Small intestine (tissue), 16 donors: Measurements from ENCODE around the gene PSG7. TPM values are rescaled to one million over a fixed set of nuclear protein-coding genes. Genes with fewer than 3 reads are reported as not detected.
"Not testable (repeated sequence)": the region's sequence is repeated elsewhere in the genome, so short reads cannot be mapped to it uniquely, and the experiment has no call there.

ENCODE experiments used
- DNase-seq, 2 donors: peaks; one replicate each; pipeline versions ENCODE4 v3.0.0 to v3.0.0-alpha.2; 2013
- FAIRE-seq: peaks from 2 replicates; lab custom pipeline; 2012; peaks lifted over from hg19 to GRCh38; lab: Jason Lieb, UNC
- H3K27ac ChIP-seq, 3 donors: one replicate each; pipeline ENCODE4 v1.5.1; 2013; ENCODE audit warnings: low read length in 2 of 3, mild to moderate bottlenecking in 2 of 3, control low read depth in 1 of 3, inconsistent platforms in 1 of 3, low read depth in 1 of 3, moderate library complexity in 1 of 3
- H3K27me3 ChIP-seq, 3 donors: one replicate each; pipeline ENCODE4 v1.6.1; 2013; ENCODE audit warnings: low read length in 3 of 3, inconsistent platforms in 1 of 3; ENCODE audit not compliant: control insufficient read depth in 3 of 3, insufficient read depth in 3 of 3
- H3K36me3 ChIP-seq, 3 donors: one replicate each; pipeline ENCODE4 v1.6.1; 2013; ENCODE audit warnings: low read length in 3 of 3, inconsistent platforms in 1 of 3, low read depth in 1 of 3, mild to moderate bottlenecking in 1 of 3, moderate library complexity in 1 of 3; ENCODE audit not compliant: control insufficient read depth in 3 of 3, insufficient read depth in 2 of 3
- H3K4me1 ChIP-seq, 3 donors: one replicate each; pipeline ENCODE4 v1.6.1; 2013; ENCODE audit warnings: low read length in 2 of 3, inconsistent platforms in 1 of 3, low read depth in 1 of 3, mild to moderate bottlenecking in 1 of 3, moderate library complexity in 1 of 3; ENCODE audit not compliant: control insufficient read depth in 3 of 3, insufficient read depth in 2 of 3
- H3K4me3 ChIP-seq, 3 donors: one replicate each; pipeline ENCODE4 v1.5.1; 2013; ENCODE audit warnings: low read length in 3 of 3, control low read depth in 1 of 3, inconsistent platforms in 1 of 3, low read depth in 1 of 3, mild to moderate bottlenecking in 1 of 3, moderate library complexity in 1 of 3
- H3K9me3 ChIP-seq, 2 donors: one replicate each; pipeline ENCODE4 v1.6.1; 2013; ENCODE audit warnings: low read depth in 1 of 2, low read length in 1 of 2; ENCODE audit not compliant: control insufficient read depth in 2 of 2, insufficient read depth in 1 of 2
- WGBS, 3 donors: extraction: QIAGEN DNeasy Blood & Tissue Kit; methylation state at CpG; one replicate each; pipeline ENCODE4 v1.1.7; 2013; 5-methylcytosine and 5-hydroxymethylcytosine counted together
- long read RNA-seq, 10 donors: transcript quantifications; one replicate each; lab custom pipeline, GENCODE V29; 2026
- polyA plus RNA-seq, 4 donors: library from polyadenylated mRNA; stranded (reverse) in 3 of 4; unstranded in 1 of 4; fragments of 200-250 nt in 3 of 4; fragments of 120-200 nt in 1 of 4; gene quantifications; one replicate each; pipeline versions ENCODE4 v1.2.1 to v1.2.3, GENCODE V29; 2013
- donor health status: healthy with polysubstance abuse.
- donor health status: control.
- donor health status: control.
- donor health status: Bipolar disorder and iron deficiency.
- donor health status: healthy.

Gene PSG7
- polyA plus RNA-seq: not detected
- long read RNA-seq, donor 1: 0 reads
- long read RNA-seq, donor 2: 0 reads
- long read RNA-seq, donor 3: 0 reads
- long read RNA-seq, donor 4: 0 reads
- long read RNA-seq, donor 5: 0 reads
- long read RNA-seq, donor 6: 0 reads
- long read RNA-seq, donor 7: 0 reads
- long read RNA-seq, donor 8: 0 reads
- long read RNA-seq, donor 9: 0 reads
- long read RNA-seq, donor 10: 0 reads

DNA sequence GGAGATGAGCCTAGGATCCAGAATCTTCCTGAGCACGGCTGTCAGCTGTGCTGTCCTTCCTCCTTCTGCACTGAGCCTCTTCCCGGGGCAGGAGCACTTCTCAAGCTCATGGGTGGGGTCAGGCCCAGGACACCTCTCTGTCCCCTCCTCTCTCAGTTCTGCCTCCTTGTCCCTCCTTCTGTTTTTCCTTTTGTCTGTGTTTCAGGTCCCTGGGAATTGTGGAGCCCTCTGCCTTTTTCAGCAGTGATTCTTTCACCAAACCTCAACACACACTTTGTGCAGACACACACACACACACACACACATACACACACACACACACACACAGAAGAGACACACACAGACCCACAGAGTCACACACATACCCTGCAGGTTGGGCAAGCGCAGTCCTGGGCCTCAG lies at the start of gene PSG7:
TSS of gene PSG7 (minus strand) at position 101 of the 400 bp plus-strand sequence. CDS start 131 bp downstream, outside the sequence.
- DNase-seq, H3K27me3 ChIP-seq, H3K9me3 ChIP-seq, H3K4me1 ChIP-seq, H3K4me3 ChIP-seq, H3K27ac ChIP-seq, FAIRE-seq, H3K36me3 ChIP-seq: not testable (repeated sequence)
- WGBS, 3 donors: 72 to 87% (median 76%) methylated on average over 3 of the region's 3 CpGs

DNA sequence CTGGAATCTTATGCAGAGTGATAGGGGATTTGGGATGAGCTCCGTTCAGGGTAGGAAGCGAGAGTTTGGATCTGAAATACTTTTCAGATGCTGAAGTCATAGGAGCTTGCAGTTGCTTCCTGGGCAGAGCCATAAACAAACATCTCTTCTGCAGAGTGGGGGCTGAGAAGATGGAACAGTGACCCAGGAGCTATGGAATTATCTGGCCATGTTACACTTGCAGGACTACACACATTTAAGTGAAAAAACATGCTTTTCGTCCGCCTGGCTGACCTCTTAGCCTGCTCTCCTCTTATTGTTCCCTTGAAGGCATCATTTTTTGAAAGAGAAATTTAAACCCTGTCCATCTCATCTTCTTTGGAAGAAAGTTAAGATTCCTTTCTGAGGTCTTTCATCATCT lies 48.6 kb upstream of the PSG7 start:
- WGBS, 3 donors: 66 to 83% (median 66%) methylated on average over 4 of the region's 4 CpGs
- no peak for FAIRE-seq

DNA sequence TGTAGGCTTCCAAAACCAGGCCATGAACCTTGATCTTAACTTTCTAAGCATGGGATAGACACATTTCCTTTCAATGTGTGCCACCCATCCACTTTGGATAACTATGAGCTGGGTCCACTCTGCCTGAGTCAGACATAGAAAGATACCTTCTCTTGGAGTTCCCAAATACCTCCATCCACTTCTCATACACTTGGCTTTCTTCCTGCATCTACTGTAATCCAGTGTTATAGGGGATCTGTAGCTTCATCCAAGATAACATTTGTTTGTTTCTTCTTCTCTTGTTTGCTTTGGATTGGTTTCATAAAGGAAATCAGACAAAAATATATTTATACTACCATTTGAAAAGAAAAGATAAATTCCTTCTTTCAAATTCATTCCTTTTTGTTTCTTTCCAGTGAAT lies 45.1 kb upstream of the PSG7 start:
- H3K9me3 ChIP-seq, H3K4me3 ChIP-seq, H3K36me3 ChIP-seq, H3K4me1 ChIP-seq, H3K27me3 ChIP-seq, FAIRE-seq, DNase-seq, H3K27ac ChIP-seq: not testable (repeated sequence)

More for the DNA sequence above, 48.6 kb upstream of the PSG7 start:
- no peak for DNase-seq
- Histone ChIP-seq H3K36me3 (no peaks in the 10 kb centered on the region), H3K4me1 (no peaks in the 10 kb centered on the region), H3K9me3 (no peaks in the 10 kb centered on the region), H3K27me3 (no peaks in the 10 kb centered on the region), H3K4me3 (no peak overlapping the region), H3K27ac (no peak overlapping the region)

DNA sequence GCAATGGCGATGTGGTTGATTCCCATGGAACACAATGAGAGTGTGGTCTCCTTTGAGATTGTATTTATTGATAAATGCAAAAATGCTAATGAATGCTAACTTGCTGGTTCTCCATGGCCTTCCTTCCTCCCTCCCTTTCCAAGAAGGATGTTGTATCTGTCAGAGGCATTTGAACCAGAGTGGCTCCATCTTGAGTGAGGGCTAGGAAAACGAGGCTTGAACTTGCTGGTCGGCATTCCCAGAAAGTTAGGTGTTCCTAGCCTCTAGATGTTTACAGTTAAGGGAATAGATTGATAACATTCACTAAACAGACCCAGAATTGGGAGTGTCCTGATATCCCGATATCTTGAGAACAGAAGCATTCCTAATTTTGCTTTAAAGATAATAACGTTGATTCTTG lies 34.4 kb upstream of the PSG7 start:
- H3K9me3 ChIP-seq, FAIRE-seq, DNase-seq, H3K36me3 ChIP-seq, H3K27ac ChIP-seq, H3K4me3 ChIP-seq, H3K27me3 ChIP-seq, H3K4me1 ChIP-seq: not testable (repeated sequence)
- WGBS, 3 donors: 60 to 82% (median 64%) methylated on average over 5 of the region's 5 CpGs

DNA sequence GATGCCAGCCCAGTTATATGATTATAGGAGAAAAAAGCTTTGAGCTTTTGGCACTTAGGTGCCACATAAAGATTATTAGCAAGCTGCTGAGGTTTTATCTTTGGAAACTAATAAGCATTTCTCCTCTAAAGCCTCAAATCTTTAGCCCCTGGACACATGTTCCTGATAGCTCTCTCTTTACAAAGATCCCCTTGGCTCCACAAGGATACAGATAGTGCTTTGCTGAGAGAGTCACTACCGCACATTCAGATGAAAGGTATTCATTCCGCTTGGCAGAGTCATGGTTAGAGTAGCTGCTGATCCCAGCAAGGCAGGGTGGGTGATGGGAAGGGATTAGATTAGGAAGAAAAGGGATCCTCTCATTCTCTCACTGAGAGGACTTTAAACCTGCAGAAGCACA lies 28.2 kb upstream of the PSG7 start:
- H3K4me3 ChIP-seq: no peak overlapping the region
- WGBS, 3 donors: 87 to 94% (median 87%) methylated on average over 2 of the region's 2 CpGs
- no peaks in the 10 kb centered on the region for H3K9me3 ChIP-seq
- H3K27me3 ChIP-seq: peaks cover 0 to 1% (median 0%) of the 10 kb centered on the region in 3 donors
- DNase-seq: no peak
- no peak overlapping the region for H3K27ac ChIP-seq
- no peaks in the 10 kb centered on the region for H3K4me1 ChIP-seq
- no peak for FAIRE-seq
- H3K36me3 ChIP-seq: no peaks in the 10 kb centered on the region

DNA sequence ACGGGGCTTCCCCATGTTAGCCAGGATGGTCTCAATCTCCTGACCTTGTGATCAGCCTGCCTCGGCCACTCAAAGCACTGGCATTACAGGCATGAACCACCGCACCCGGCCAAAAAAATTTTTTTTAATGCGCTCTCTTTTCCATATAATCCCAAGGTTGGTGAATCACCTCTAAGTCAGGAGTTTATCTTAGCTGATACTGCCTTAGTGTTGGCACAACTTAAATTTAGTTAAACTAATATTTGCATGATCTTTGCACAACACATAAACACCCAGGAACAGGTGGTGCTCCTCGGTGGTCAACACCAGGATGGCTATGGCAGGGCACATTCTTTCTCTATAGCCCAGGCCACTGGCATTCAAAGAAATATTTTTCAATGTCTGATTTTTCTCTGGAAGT lies 24.1 kb upstream of the PSG7 start:
- H3K36me3 ChIP-seq: no peaks in the 10 kb centered on the region
- no peaks in the 10 kb centered on the region for H3K9me3 ChIP-seq
- no peak overlapping the region for H3K4me3 ChIP-seq
- DNase-seq: no peak
- H3K27ac ChIP-seq: no peak overlapping the region
- no peak for FAIRE-seq
- WGBS, 3 donors: 86 to 91% (median 90%) methylated on average over 6 of the region's 6 CpGs
- no peaks in the 10 kb centered on the region for H3K4me1 ChIP-seq
- H3K27me3 ChIP-seq: peaks cover 0 to 1% (median 0%) of the 10 kb centered on the region in 3 donors

DNA sequence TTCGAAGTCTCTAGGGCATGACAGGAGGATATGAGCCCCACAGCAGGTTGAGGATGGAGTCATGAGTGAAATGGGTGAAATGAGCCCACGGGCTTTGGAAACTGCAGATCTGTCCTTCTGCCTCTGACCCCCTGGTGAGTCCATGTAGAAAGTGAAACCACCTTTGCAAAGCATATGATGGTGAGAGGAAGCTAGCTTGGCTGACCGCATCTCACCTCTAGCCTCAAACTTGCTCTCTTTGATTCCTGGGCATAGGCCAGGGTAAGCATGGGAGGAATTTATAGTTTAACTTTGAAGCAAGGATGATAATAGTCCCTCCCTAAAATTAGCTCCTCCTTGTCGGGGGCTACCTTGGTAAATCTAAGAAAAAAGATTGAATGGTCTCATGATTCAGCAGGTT lies 15.1 kb upstream of the PSG7 start:
- 51 to 71% (median 55%) methylated on average over 4 of the region's 4 CpGs for WGBS, 3 donors
- not testable (repeated sequence) for FAIRE-seq, H3K27me3 ChIP-seq, H3K9me3 ChIP-seq, DNase-seq, H3K36me3 ChIP-seq, H3K4me3 ChIP-seq, H3K27ac ChIP-seq, H3K4me1 ChIP-seq

DNA sequence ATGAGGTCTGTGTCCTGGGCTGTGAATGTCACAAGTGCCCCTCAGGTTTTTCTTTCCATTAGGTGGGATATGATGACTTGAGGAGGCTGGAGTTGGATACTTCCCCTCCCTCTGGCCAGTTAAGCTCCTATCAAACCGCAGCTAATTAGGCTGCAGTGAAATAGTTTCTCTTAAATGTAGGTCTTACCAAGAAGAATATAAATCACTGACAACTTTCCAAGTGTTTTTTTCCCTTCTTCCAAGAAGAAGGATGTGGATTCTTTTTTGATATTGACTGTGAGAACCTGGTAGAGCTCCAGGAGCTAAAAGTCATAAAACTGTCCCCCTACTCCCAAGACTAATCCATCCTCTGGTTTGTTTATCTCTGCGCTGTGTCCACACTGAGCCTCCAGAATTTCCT lies 14.5 kb upstream of the PSG7 start:
- not testable (repeated sequence) for DNase-seq, H3K4me1 ChIP-seq, H3K4me3 ChIP-seq, FAIRE-seq, H3K36me3 ChIP-seq, H3K27me3 ChIP-seq, H3K27ac ChIP-seq, H3K9me3 ChIP-seq
- 44 to 57% (median 50%) methylated on average over 2 of the region's 2 CpGs for WGBS, 3 donors

DNA sequence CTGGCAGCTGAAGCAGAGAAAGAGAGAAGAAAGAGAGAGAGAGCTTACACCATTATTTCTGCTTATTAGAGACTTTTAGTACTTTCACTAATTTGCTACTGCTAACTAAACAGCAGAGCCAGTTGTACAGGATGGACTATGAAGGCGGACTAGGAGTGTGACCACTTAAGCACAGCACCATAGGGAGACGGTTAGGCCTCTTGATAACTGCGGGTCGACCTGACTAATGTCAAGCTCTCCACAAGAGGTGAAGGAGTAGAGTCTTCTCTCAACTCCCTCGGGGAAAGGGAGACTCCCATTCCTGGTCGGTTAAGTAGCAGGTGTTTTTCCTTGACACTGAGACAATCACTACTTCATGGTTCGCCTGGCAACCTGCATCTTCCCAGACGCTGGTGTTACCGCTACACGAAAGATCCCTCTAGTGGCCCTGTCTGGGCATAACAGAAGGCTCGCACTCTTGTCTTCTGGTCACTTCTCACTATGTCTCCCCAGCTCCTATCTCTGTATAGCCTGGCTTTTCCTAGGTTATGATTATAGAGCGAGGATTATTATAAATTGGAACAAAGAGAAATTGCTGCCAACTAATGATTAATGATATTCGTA lies 5.3 kb upstream of the PSG7 start:
- Histone ChIP-seq H3K27me3 (peaks cover 0 to 2% (median 0%) of the 10 kb centered on the region in 3 donors), H3K36me3 (no peaks in the 10 kb centered on the region), H3K4me3 (no peak overlapping the region), H3K4me1 (no peaks in the 10 kb centered on the region), H3K27ac (no peak overlapping the region), H3K9me3 (no peaks in the 10 kb centered on the region)
- 36 to 41% (median 37%) methylated on average over 13 of the region's 13 CpGs for WGBS, 3 donors
- DNase-seq (no peak), FAIRE-seq (no peak)
